GM21423 (cell line): Measurements from ENCODE around the gene USP22.

Experiments used
- ATAC-seq: cut with Tn5 transposase; IDR thresholded peaks from one replicate; pipeline ENCODE4 v1.9.1; 2021; ENCODE audit warnings: mild to moderate bottlenecking, moderate library complexity; ENCODE audit not compliant: unreplicated experiment

The USP22 gene

GRCh38 chr17:21024024-21024423 is 18.8 kb downstream of the USP22 start:
- ATAC-seq, result no peak

- ATAC-seq, result no peak
Measured at GRCh38 chr17:21021208-21021803, 21.5 kb downstream of the USP22 start.

GRCh38 chr17:21020622-21021021 is 22.2 kb downstream of the USP22 start:
- ATAC-seq, result no peak

- ATAC-seq, result no peak
Measured at GRCh38 chr17:21019976-21020586, 22.7 kb downstream of the USP22 start.

- no peak for ATAC-seq
Measured at GRCh38 chr17:21018894-21019293, 23.9 kb downstream of the USP22 start.

DNA sequence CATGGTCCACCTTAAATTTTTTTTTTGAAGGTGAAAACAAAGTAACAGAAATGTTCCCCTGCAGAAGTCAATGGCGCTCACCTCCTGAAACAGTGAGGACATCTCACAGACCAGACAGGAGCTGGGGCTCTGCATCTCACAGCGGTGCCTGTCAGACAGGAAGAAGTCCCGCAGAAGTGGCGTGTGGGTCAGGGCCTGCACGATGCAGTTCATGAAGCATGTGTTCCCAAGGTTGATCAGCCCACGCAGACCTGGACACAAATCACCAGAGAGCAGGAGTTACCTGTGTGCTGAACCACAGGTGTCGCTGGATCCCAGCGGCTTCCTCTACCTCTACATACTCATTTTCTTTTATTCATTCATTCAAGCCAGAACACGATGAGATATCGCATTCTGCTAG is 24.9 kb downstream of the USP22 start:
- ATAC-seq, result no peak

DNA sequence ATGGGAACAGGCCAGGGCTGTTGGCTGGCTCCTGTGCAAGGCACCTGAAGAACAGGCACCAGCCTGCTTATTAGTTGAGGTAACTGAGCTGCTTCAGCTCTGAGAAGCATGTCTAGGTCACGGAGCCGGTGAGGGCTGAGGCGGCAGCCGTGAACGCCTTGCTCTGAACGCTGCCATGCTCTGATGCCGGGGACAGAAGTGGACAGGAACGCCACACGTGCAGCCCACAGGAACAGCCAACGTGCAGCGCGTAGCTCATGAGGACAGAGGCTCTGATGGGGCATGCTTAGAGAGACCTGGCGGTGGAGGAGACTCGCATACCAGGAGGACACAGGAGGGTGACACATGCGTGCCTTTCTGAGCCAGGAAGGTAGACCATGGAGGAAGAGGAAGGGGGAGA is 25.6 kb downstream of the USP22 start:
- no peak for ATAC-seq

GRCh38 chr17:21016826-21017225 is 26.0 kb downstream of the USP22 start:
- ATAC-seq, result no peak

GRCh38 chr17:21015564-21015963 is 27.2 kb downstream of the USP22 start:
- no peak for ATAC-seq

- no peak for ATAC-seq
Measured at GRCh38 chr17:21014498-21014897, 28.3 kb downstream of the USP22 start.

- ATAC-seq, result no peak
Measured at GRCh38 chr17:21013983-21014382, 28.8 kb downstream of the USP22 start.

DNA sequence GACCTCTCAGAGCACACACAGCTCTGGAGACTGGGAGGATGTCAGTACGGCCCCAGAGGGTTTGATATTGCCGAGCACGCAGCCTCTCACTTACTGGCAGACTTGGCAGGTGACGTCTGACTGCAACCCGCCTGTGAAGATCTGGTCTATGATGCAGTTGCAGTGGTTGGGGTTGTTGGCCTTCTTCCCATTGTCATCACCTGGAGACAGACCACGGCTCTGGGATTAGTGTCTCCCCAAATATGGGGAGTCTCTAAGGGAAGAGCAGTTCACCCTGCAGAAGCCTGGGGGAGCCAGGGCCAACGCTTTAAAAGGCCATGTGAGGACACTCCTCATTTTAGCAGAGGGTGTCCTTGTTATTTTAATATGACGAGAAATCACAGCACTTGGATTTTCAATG is 30.1 kb downstream of the USP22 start:
- ATAC-seq, result no peak

DNA sequence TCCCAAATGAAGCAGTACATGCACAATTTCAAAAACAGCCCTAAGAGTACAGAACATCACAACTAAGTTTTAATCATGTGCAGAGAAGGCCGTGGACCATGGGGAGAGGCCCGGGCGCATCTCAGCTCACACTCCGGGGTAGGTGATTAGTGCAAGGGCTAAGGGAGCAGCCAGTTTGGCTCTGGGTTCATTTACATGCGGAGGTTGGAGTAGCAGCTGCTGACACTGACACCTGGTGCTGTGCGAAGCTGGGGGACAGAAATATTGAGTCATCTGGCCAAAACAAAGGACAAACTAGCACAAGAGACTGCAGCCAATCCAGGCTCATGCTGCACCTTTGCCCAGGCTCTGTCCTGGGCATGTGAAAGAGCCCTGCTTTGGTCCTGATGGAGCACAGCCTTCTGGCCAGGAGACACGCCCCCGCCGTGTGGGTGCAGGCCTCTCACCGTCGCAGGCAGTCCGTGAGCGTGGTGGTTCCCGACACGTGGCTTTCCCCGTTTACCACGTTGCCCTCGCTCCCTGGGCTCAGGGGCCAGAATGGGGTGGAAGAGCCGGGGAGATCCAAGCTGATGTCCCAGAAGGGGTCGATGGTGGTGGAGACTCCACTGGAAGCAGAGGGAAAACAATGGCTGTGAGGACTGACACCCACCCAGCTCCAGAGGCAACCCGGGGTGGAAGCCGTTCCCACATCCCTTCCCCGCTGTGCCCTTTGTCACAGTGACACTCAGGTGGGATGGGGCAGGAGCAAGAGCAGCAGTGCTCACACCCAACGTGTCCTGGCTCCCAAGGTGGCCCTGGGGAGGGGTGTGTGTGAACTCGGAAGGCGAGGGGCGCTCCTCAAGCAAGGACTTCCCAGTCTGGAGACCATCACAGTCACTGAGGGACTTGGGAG is 31.9 kb downstream of the USP22 start:
- no peak for ATAC-seq

DNA sequence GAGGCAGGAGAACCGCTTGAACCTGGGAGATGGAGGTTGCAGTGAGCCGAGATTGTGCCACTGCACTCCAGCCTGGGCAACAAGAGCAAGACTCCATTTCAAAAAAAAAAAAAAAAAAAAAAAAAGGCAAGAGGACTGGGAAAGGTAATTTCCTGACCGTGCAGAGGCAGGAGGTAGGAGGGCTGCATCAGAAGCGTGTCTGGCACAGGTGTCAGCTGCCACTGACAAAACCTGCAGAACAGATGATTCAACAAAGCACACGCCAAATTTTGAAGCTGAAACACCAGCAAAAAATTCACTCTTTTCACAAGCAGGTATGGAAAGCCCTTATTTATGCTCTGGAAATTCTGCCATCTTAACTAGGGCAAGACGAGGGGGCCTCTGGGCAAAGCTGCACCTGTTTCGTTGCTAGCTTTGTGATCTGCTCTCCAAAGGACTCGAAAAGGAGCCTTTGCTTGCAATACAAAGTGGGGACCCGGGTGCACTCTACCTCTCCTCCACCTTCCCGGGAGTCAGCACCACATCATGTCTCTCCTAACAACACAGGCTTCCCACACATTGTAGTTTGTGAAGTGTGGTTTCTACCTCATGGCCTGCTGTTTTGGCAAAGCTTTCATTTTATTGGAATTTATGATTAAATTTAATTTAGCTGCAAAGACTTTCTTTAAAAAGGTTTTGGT is 33.7 kb downstream of the USP22 start:
- ATAC-seq, result no peak

DNA sequence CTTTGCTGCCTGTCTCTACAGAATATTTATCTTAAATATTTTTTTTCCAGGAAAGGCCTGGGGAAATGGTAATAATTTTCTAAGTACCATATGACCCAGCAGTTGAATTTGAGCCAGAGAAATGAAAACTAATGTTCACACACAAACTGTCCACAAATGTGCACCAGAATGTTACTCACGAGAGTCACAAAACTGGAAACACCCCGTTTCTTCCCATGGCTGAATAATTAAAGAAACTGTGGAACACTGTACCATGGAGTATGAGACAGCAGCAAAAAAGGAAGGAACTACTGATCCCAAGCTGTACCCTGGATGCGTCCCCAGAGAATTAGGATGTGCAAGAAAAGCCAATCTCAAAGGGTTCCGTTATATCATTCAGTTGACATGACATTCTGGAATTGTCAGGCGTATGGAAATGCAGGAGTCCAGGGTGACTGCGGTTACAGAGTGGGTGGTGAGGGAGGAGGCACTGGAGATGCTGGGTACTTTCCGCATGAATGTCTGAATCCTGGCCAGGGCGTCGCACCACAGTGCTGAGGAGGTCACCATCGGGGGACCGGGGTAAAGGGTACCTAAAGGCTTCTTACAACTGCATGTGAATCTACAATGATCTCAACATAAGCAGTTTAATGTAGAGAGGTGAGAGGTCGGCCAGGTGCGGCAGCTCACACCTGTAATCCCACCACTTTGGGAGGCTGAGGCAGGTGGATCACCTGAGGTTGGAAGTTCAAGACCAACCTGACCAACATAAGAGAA is 34.5 kb downstream of the USP22 start:
- no peak for ATAC-seq

GRCh38 chr17:21007646-21008045 is 35.2 kb downstream of the USP22 start:
- ATAC-seq, result no peak

DNA sequence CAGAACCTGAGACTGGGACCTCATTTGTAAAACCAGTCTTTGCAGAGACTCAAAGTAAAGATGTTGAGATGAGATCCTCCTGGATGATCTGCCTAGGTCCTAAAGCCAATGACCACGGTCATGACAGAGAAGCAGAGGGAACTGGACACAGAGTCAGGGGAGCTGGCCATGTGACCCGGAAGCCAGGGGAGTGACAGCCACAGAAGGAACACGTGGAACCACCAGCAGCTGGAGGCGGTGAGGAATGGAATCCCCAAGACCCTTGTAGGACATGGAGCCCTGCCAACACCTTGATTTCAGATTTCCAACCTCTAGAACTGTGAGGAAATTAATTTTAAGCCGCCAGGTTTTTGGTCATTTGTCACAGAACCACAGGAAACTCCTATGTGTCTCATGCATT is 37.0 kb downstream of the USP22 start:
- ATAC-seq, result no peak

DNA sequence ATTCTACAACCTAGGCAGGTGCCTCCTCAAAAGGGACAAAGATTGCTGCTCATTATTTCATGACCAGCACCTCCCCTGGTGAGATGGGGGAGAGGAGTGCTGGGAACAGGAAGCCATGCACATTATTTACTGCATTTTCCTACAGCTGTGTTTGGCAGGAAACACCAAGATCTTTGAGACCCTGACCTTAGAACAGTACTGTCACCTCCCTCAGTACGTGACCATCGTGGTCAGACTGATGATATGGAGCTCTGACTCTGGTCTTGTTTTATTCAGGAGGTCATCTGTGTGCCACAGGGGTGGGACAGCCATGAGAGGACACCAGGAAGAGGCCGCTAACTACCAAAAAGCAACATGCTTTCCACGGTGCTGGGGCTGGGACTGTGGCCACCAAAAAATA is 37.4 kb downstream of the USP22 start:
- ATAC-seq, result no peak

GRCh38 chr17:21004016-21004930 is 38.5 kb downstream of the USP22 start:
- no peak for ATAC-seq
